SK-N-SH (cell line): ENCODE data around the gene MAP2K7. TPM values are rescaled to one million over a fixed set of nuclear protein-coding genes. Genes with fewer than 3 reads are reported as not detected.

ENCODE experiments used
- CTCF ChIA-PET: fragments of 300-600, 350-600 bp; formaldehyde crosslinking; extraction: SDS; loops from one replicate; lab custom pipeline; 2021; lab: Yijun Ruan, JAX
- POLR2A ChIA-PET: fragments of 350-600 bp; sonication (Branson Sonifier 250); formaldehyde crosslinking; extraction: SDS; loops from one replicate; lab custom pipeline; 2020; ENCODE audit warnings: antibody characterized with exemption, inconsistent platforms; lab: Yijun Ruan, JAX
- DNase-seq: peaks from one replicate; pipeline ENCODE4 v3.0.0; 2012
- H2AFZ ChIP-seq: fragments of 200-600 bp; sonication (generic); 2 replicates; pipeline ENCODE4 v1.8.1; 2016; ENCODE audit warnings: antibody characterized with exemption, mild to moderate bottlenecking, low read depth
- H3F3A ChIP-seq: fragments of 200-600 bp; sonication (generic); replicated peaks from 2 replicates; pipeline ENCODE3; 2016; ENCODE audit warnings: antibody characterized with exemption, mild to moderate bottlenecking; ENCODE audit not compliant: insufficient read depth
- H3K27ac ChIP-seq, 2 experiments: fragments of 200-500 bp in 1 of 2; fragments of 200-600 bp in 1 of 2; sonication (Bioruptor generic) in 1 of 2; sonication (generic), shearing (Covaris generic) in 1 of 2; 2 replicates each; pipeline versions ENCODE4 v1.5.1 to v1.6.1; 2014 to 2016; ENCODE audit warnings: low read depth in 2 of 2, inconsistent platforms in 1 of 2, low read length in 1 of 2, mild to moderate bottlenecking in 1 of 2, mixed read lengths in 1 of 2
- H3K27me3 ChIP-seq: fragments of 200-600 bp; sonication (generic), shearing (Covaris generic); 2 replicates; pipeline ENCODE4 v1.6.1; 2016; ENCODE audit warnings: mixed run types; ENCODE audit not compliant: insufficient read depth
- H3K36me3 ChIP-seq, 2 experiments: fragments of 200-500 bp in 1 of 2; fragments of 200-600 bp in 1 of 2; sonication (Bioruptor generic) in 1 of 2; sonication (generic) in 1 of 2; replicated peaks in 1 of 2; 2 replicates each; pipeline versions ENCODE3 to v1.5.1; 2014 to 2016; ENCODE audit warnings: low read length in 1 of 2, mild to moderate bottlenecking in 1 of 2; ENCODE audit not compliant: insufficient read depth in 2 of 2, control insufficient read depth in 1 of 2
- H3K4me1 ChIP-seq, 2 experiments: fragments of 200-500 bp in 1 of 2; fragments of 200-600 bp in 1 of 2; sonication (Bioruptor generic) in 1 of 2; sonication (generic), shearing (Covaris generic) in 1 of 2; 2 replicates each; pipeline versions ENCODE4 v1.5.1 to v1.6.1; 2014 to 2016; ENCODE audit warnings: low read depth in 1 of 2, low read length in 1 of 2, mixed run types in 1 of 2; ENCODE audit not compliant: insufficient read depth in 2 of 2, control insufficient read depth in 1 of 2
- H3K4me2 ChIP-seq: fragments of 200-600 bp; sonication (generic), shearing (Covaris generic); 2 replicates; pipeline ENCODE4 v1.6.1; 2017; ENCODE audit warnings: mixed run types
- H3K4me3 ChIP-seq, 2 experiments: fragments of 200-500 bp in 1 of 2; fragments of 200-600 bp in 1 of 2; sonication (Bioruptor generic) in 1 of 2; sonication (generic), shearing (Covaris generic) in 1 of 2; 2 replicates each; pipeline versions ENCODE4 v1.5.1 to v1.8.1; 2014 to 2016; ENCODE audit warnings: low read depth in 2 of 2, inconsistent platforms in 1 of 2, low read length in 1 of 2, mild to moderate bottlenecking in 1 of 2, mixed read lengths in 1 of 2, moderate library complexity in 1 of 2
- H3K79me2 ChIP-seq: fragments of 200-600 bp; sonication (generic); 2 replicates; pipeline ENCODE4 v1.8.1; 2017; ENCODE audit warnings: mild to moderate bottlenecking; ENCODE audit not compliant: insufficient read depth
- H3K9ac ChIP-seq: fragments of 200-600 bp; sonication (generic); 2 replicates; pipeline ENCODE4 v1.6.1; 2017; ENCODE audit warnings: mixed run types
- H3K9me2 ChIP-seq: fragments of 200-600 bp; sonication (generic); 2 replicates; pipeline ENCODE4 v1.6.1; 2017; ENCODE audit warnings: mixed run types
- H3K9me3 ChIP-seq: fragments of 200-600 bp; sonication (generic); 2 replicates; pipeline ENCODE4 v1.6.1; 2017; ENCODE audit warnings: mixed run types, mild to moderate bottlenecking, moderate library complexity
- H4K20me1 ChIP-seq: fragments of 200-600 bp; sonication (generic); 2 replicates; pipeline ENCODE4 v1.6.1; 2017; ENCODE audit warnings: mild to moderate bottlenecking, mixed run types; ENCODE audit not compliant: insufficient read depth
- ELF1 ChIP-seq: IDR thresholded peaks from 2 replicates; pipeline ENCODE4 v1.4.0; 2012
- EZH2phosphoT487 ChIP-seq: fragments of 200-600 bp; sonication (generic); IDR thresholded peaks from 2 replicates; pipeline ENCODE4 v1.6.1; 2017; ENCODE audit warnings: low read depth, mixed run types, mild to moderate bottlenecking, antibody characterized with exemption, moderate library complexity, borderline replicate concordance
- FOSL2 ChIP-seq: IDR thresholded peaks from 2 replicates; pipeline ENCODE4 v1.4.0; 2012; ENCODE audit warnings: low read depth, mild to moderate bottlenecking, moderate library complexity, borderline replicate concordance
- GABPA ChIP-seq: IDR thresholded peaks from 2 replicates; pipeline ENCODE4 v1.4.0; 2012; ENCODE audit warnings: low read depth, mild to moderate bottlenecking
- GATA2 ChIP-seq: sonication (generic); formaldehyde crosslinking; IDR thresholded peaks from 2 replicates; pipeline ENCODE4 v1.5.0; 2020; ENCODE audit warnings: mild to moderate bottlenecking, missing genetic modification reagents
- MEF2A ChIP-seq: IDR thresholded peaks from 2 replicates; pipeline ENCODE4 v1.4.0; 2012; ENCODE audit warnings: low read depth, borderline replicate concordance
- POLR2AphosphoS5 ChIP-seq: IDR thresholded peaks from 2 replicates; pipeline ENCODE4 v1.6.1; 2012; ENCODE audit warnings: low read depth, low read length
- RAD21 ChIP-seq: IDR thresholded peaks from 2 replicates; pipeline ENCODE4 v1.6.1; 2012; ENCODE audit warnings: mild to moderate bottlenecking, low read length
- SMC3 ChIP-seq: IDR thresholded peaks from 2 replicates; pipeline ENCODE4 v1.6.1; 2012; ENCODE audit warnings: low read depth, low read length, improper control_type of control experiment
- TAF1 ChIP-seq: IDR thresholded peaks from 2 replicates; pipeline ENCODE4 v1.6.1; 2012; ENCODE audit warnings: low read depth, mild to moderate bottlenecking, low read length, moderate library complexity, borderline replicate concordance
- TCF12 ChIP-seq: IDR thresholded peaks from 2 replicates; pipeline ENCODE4 v1.4.0; 2012
- TEAD4 ChIP-seq: IDR thresholded peaks from 2 replicates; pipeline ENCODE4 v1.4.0; 2012; ENCODE audit warnings: mild to moderate bottlenecking, borderline replicate concordance; ENCODE audit not compliant: insufficient read depth
- whole genome bisulfite sequencing: methylation state at CpG from one replicate; pipeline ENCODE4 v1.1.6; 2017; ENCODE audit warnings: low lambda C conversion rate; 5-methylcytosine and 5-hydroxymethylcytosine counted together
- polyA plus RNA-seq, 3 experiments: library from polyadenylated mRNA; depleted of rRNA; stranded (reverse); fragments of >200 nt; gene quantifications; 2 replicates each; pipeline ENCODE4 v1.2.3, GENCODE V29; 2012
- TF ChIP-seq, protein P1 (sequence below): fragments of 150-350 bp; IDR thresholded peaks from 2 replicates; pipeline ENCODE4 v1.6.1; 2016; ENCODE audit warnings: mild to moderate bottlenecking, low read depth, low read length
- TF ChIP-seq, protein P2 (sequence below): fragments of 200-600 bp; sonication (generic); IDR thresholded peaks from 2 replicates; pipeline ENCODE4 v1.6.1; 2017; ENCODE audit warnings: antibody characterized with exemption, mild to moderate bottlenecking, moderate library complexity
- TF ChIP-seq, protein P3 (sequence below): fragments of 150-350 bp; IDR thresholded peaks from 2 replicates; pipeline ENCODE4 v1.6.1; 2017; ENCODE audit warnings: antibody characterized with exemption, low read length, low read depth, borderline replicate concordance

Gene MAP2K7
- polyA plus RNA-seq, 1 of the 3 experiments (the other 2 are of a cell fraction): 13.0 TPM

DNA sequence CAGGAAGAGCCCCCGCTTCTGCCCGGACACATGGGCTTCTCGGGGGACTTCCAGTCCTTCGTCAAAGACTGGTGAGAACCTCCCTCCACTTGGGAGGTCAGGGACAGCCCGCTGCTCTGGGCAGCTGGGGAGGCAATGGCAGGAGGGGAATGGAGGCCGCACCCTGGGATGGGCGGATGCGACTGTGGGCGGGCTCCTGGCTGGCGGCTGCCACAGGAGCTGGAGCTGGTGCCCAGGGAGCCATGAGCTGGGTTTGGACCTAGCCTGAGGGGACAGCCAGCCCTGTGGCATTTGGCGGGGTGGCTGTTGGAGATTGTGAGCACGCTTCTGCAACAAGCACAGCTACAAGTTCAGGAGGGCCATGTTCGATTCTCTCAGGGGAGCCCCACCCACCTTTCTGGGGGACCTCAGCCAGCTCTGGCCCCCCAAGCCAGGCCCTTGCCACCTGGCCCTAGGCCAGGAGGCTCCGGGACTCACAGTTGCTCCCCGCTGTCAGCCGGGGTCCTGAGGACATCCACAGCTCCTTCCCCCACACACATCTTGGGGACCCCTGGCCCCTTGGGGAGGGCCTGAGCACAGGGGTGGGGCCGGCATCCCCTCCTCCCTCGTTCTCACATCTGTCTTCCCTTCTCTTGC lies 7.9 kb downstream of the MAP2K7 start:
- Histone ChIP-seq H3K4me3 (no peak overlapping the region), H3K27me3 (peaks cover 7% of the 10 kb centered on the region; the same call in 1 of the 2 replicates), H4K20me1 (peaks cover 15% of the 10 kb centered on the region), H2AFZ (no peak overlapping the region), H3K27ac (no peak overlapping the region), H3K4me1 (peaks cover 0 to 5% of the 10 kb centered on the region in 2 experiments; a peak in 2 of 4 replicates), H3F3A (peaks cover 6% of the 10 kb centered on the region), H3K9me2 (no peaks in the 10 kb centered on the region), H3K36me3 (peaks cover 0 to 35% of the 10 kb centered on the region in 2 experiments), H3K79me2 (peaks cover 18% of the 10 kb centered on the region), H3K9me3 (no peaks in the 10 kb centered on the region), H3K4me2 (no peak overlapping the region), H3K9ac (no peak overlapping the region)
- TF ChIP-seq GATA2 (no peak), SMC3 (no peak), EZH2phosphoT487 (no peak), POLR2AphosphoS5 (no peak), TAF1 (no peak), GABPA (no peak), RAD21 (no peak), FOSL2 (no peak)
- TF ChIP-seq, protein P1, sequence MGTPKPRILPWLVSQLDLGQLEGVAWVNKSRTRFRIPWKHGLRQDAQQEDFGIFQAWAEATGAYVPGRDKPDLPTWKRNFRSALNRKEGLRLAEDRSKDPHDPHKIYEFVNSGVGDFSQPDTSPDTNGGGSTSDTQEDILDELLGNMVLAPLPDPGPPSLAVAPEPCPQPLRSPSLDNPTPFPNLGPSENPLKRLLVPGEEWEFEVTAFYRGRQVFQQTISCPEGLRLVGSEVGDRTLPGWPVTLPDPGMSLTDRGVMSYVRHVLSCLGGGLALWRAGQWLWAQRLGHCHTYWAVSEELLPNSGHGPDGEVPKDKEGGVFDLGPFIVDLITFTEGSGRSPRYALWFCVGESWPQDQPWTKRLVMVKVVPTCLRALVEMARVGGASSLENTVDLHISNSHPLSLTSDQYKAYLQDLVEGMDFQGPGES: no peak
- TF ChIP-seq, protein P2, sequence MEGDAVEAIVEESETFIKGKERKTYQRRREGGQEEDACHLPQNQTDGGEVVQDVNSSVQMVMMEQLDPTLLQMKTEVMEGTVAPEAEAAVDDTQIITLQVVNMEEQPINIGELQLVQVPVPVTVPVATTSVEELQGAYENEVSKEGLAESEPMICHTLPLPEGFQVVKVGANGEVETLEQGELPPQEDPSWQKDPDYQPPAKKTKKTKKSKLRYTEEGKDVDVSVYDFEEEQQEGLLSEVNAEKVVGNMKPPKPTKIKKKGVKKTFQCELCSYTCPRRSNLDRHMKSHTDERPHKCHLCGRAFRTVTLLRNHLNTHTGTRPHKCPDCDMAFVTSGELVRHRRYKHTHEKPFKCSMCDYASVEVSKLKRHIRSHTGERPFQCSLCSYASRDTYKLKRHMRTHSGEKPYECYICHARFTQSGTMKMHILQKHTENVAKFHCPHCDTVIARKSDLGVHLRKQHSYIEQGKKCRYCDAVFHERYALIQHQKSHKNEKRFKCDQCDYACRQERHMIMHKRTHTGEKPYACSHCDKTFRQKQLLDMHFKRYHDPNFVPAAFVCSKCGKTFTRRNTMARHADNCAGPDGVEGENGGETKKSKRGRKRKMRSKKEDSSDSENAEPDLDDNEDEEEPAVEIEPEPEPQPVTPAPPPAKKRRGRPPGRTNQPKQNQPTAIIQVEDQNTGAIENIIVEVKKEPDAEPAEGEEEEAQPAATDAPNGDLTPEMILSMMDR: no peak
- TF ChIP-seq, protein P3, sequence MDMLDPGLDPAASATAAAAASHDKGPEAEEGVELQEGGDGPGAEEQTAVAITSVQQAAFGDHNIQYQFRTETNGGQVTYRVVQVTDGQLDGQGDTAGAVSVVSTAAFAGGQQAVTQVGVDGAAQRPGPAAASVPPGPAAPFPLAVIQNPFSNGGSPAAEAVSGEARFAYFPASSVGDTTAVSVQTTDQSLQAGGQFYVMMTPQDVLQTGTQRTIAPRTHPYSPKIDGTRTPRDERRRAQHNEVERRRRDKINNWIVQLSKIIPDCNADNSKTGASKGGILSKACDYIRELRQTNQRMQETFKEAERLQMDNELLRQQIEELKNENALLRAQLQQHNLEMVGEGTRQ: no peak
- no peak for DNase-seq
- ChIA-PET CTCF (interaction anchor here (1.5 to 2.1 kb wide), 2 partner anchors 8 to 58 kb away, joined by 5 to 9 read pairs; partner anchors contain the start of gene MAP2K7), POLR2A (no interaction called here)
- no CpG with 5 or more reads among the region's 18 CpGs for WGBS

GRCh38 chr19:7912144-7912696 lies 8.5 kb downstream of the MAP2K7 start:
- H3K4me2 ChIP-seq: no peak overlapping the region
- H3K4me1 ChIP-seq: peaks cover 0 to 5% of the 10 kb centered on the region in 2 experiments; a peak in 2 of 4 replicates
- H3K27ac ChIP-seq: no peak overlapping the region
- DNase-seq: no peak
- CTCF ChIA-PET: interaction anchor here (1.5 to 2.1 kb wide), 2 partner anchors 8 to 59 kb away, joined by 5 to 9 read pairs; partner anchors contain the start of gene MAP2K7
- H3K36me3 ChIP-seq: peaks cover 0 to 35% of the 10 kb centered on the region in 2 experiments
- no peak overlapping the region for H3K9ac ChIP-seq
- 96% methylated on average over 16 of the region's 31 CpGs for WGBS
- H3K4me3 ChIP-seq: no peak overlapping the region
- TF ChIP-seq ELF1 (no peak), TCF12 (no peak), TEAD4 (no peak), MEF2A (no peak)
- TF ChIP-seq, protein P1: no peak
- TF ChIP-seq, all 33 proteins: peak for 0
- Histone ChIP-seq H4K20me1 (peaks cover 10% of the 10 kb centered on the region), H3K27me3 (peaks cover 7% of the 10 kb centered on the region; the same call in 1 of the 2 replicates), H3K79me2 (peaks cover 12% of the 10 kb centered on the region; the same call in 1 of the 2 replicates), H3K9me3 (no peaks in the 10 kb centered on the region), H3F3A (peaks cover 6% of the 10 kb centered on the region), H3K9me2 (no peaks in the 10 kb centered on the region), H2AFZ (no peak overlapping the region)
- POLR2A ChIA-PET: no interaction called here
